ENCODE measurements around the gene TIMMDC1.

TIMMDC1 gene

GRCh38 chr3:119498186-119499011 lies at the start of gene TIMMDC1:
TIMMDC1 (plus strand) TSS chr3:119498547; CDS start chr3:119498734, 187 bp downstream.
- H3K4me3 ChIP-seq (ENCODE audit: low read depth, low read length), result peak within 1 kb of the TSS; percentile 95
- DNase-seq (ENCODE audit: low read depth), result peak; percentile 94
- TF ChIP-seq CTCF (IDR thresholded peaks at IDR 0.05; ENCODE audit: low read depth, low read length, missing control alignments), result no peak

GRCh38 chr3:119453822-119454221 lies 44.5 kb upstream of the TIMMDC1 start:
- TF ChIP-seq CTCF (IDR thresholded peaks at IDR 0.05; ENCODE audit: low read depth, low read length, missing control alignments), result no peak
- no peak for DNase-seq (ENCODE audit: low read depth)
- no peak overlapping the region for H3K4me3 ChIP-seq (ENCODE audit: low read depth, low read length)

- no peak for TF ChIP-seq CTCF (IDR thresholded peaks at IDR 0.05; ENCODE audit: low read depth, low read length, missing control alignments)
- DNase-seq (ENCODE audit: low read depth), result no peak
- no peak overlapping the region for H3K4me3 ChIP-seq (ENCODE audit: low read depth, low read length)
Observed at GRCh38 chr3:119456469-119456868, 41.9 kb upstream of the TIMMDC1 start.

- no peak for TF ChIP-seq CTCF (IDR thresholded peaks at IDR 0.05; ENCODE audit: low read depth, low read length, missing control alignments)
- H3K4me3 ChIP-seq (ENCODE audit: low read depth, low read length), result no peak overlapping the region
- DNase-seq (ENCODE audit: low read depth), result no peak
Observed at GRCh38 chr3:119457246-119457645, 41.1 kb upstream of the TIMMDC1 start.

- H3K4me3 ChIP-seq (ENCODE audit: low read depth, low read length), result peak within 1 kb of the TSS; percentile 94
- DNase-seq (ENCODE audit: low read depth), result peak; percentile 95
- TF ChIP-seq CTCF (IDR thresholded peaks at IDR 0.05; ENCODE audit: low read depth, low read length, missing control alignments), result no peak
Observed at GRCh38 chr3:119463171-119464169, 34.9 kb upstream of the TIMMDC1 start, which contains the start of gene TMEM39A. TMEM39A (minus strand) TSS chr3:119463615; CDS start chr3:119462074, 1,541 bp downstream.

GRCh38 chr3:119468041-119468440 lies 30.3 kb upstream of the TIMMDC1 start:
- no peak for DNase-seq (ENCODE audit: low read depth)
- peak overlapping the region; percentile 89 for H3K4me3 ChIP-seq (ENCODE audit: low read depth, low read length)
- no peak for TF ChIP-seq CTCF (IDR thresholded peaks at IDR 0.05; ENCODE audit: low read depth, low read length, missing control alignments)
